Epithelial cell of esophagus (primary cell): Measurements from ENCODE around the gene ITIH6.

Experiments used
- DNase-seq: peaks from one replicate; pipeline ENCODE4 v3.0.0; 2010; ENCODE audit warnings: low read depth
- H3K4me3 ChIP-seq: 2 replicates; pipeline ENCODE4 v1.5.1; 2011; ENCODE audit warnings: mild to moderate bottlenecking, low read length, control low read depth
- CTCF ChIP-seq: IDR thresholded peaks from 2 replicates; pipeline ENCODE4 v1.5.1; 2011; ENCODE audit warnings: low read depth, mild to moderate bottlenecking, low read length, control low read depth, inconsistent platforms; ENCODE audit not compliant: insufficient read depth; ENCODE audit errors: missing control alignments

The ITIH6 gene

GRCh38 chrX:54824722-54825121 is 26.7 kb upstream of the ITIH6 start:
- no peak for TF ChIP-seq CTCF
- H3K4me3 ChIP-seq, result no peak overlapping the region
- DNase-seq, result no peak

DNA sequence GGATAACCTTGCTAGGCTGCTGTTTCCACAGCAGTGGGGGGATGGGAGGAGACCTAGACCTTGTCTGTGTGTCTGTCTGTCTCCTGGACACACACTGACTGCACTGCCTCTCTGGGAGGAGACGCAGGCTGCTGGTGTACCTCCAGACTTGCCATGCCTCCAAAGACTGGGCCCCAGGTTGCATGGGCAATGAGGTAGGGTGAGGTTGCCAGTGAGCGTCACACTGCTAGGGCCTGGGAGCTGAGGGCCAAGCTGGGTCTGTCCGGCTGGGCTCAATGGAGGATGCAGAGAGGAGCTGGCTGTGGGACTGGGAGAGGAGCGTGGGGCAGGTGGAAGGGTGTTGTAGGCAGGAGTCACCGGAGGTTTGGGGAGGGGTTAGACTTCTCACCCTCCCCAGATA is 26.1 kb upstream of the ITIH6 start:
- H3K4me3 ChIP-seq, result no peak overlapping the region
- DNase-seq, result no peak
- TF ChIP-seq CTCF, result no peak

- no peak for TF ChIP-seq CTCF
- H3K4me3 ChIP-seq, result no peak overlapping the region
- DNase-seq, result no peak
These were observed 23.3 kb upstream of the ITIH6 start for GRCh38 chrX:54821310-54821709.

- TF ChIP-seq CTCF, result no peak
- no peak overlapping the region for H3K4me3 ChIP-seq
- no peak for DNase-seq
These were observed 22.7 kb upstream of the ITIH6 start for GRCh38 chrX:54820737-54821136.

DNA sequence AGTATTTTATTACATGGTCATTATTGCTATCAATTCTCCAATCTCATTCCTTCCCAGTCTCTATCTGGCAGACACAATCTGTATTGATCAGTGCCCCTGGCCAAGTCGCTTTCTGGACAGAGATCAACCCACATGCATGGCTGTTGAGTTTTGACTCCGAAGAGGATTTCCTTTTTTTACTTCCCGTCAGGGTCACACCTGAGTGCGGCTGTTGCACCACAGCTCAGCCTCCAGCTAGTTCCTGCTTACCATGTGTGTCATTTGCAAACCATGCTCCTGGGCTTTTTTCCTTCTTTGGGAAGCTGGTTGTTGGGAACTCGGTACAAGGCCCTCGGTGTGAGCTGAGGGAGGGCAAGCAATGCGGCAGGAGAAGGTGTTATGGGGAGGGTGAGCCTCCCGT is 21.1 kb upstream of the ITIH6 start:
- TF ChIP-seq CTCF, result no peak
- H3K4me3 ChIP-seq, result no peak overlapping the region
- no peak for DNase-seq

GRCh38 chrX:54818221-54818620 is 20.2 kb upstream of the ITIH6 start:
- H3K4me3 ChIP-seq, result no peak overlapping the region
- DNase-seq, result no peak
- TF ChIP-seq CTCF, result no peak

DNA sequence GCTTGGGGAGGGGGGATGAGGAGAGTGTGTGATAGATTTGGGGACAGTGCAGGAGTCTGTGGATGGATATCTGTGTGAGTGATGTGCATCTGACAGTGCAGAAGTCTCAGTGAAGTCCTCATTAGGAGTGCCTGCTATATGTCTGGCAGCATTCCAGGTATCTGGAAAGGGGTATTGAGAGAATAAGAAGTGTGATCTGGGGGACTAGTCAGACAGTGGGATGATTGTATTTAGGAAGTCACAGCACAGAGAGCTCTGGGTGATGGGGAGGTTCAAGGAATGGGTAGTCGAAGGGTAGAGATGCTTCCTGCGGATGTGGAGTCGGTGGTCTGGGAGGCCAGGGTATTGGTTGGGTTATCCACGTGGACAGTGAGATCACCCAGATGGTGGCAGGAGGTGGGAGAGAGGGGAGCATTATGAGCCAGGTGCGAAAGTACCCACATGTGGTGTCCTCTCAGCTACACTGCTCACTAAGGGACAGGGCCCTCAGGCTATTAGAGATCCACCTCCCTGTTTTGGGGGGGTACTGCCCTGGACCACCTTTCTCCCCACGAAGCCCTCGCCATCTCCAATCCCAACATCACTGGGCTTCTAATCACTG is 19.3 kb upstream of the ITIH6 start:
- TF ChIP-seq CTCF, result no peak
- DNase-seq, result no peak
- H3K4me3 ChIP-seq, result no peak overlapping the region
